ENCODE results near the gene TGFBR3.

TGFBR3 gene

GRCh38 chr1:91779548-91780021, 106.4 kb downstream of the TGFBR3 start:
- DNase-seq (ENCODE audit: low spot score in 2 of 2) (no peak), ATAC-seq (no peak)
- Mint-ChIP-seq H3K36me3 (peaks cover 40% of the 10 kb centered on the region), H3K4me3 (no peak overlapping the region), H3K9me3 (no peaks in the 10 kb centered on the region), H3K4me1 (peaks cover 69% of the 10 kb centered on the region), H3K27ac (peak overlapping the region; percentile 2)

GRCh38 chr1:91778964-91779363, 107.0 kb downstream of the TGFBR3 start:
- Mint-ChIP-seq H3K36me3 (peaks cover 36% of the 10 kb centered on the region), H3K27ac (peak overlapping the region; percentile 2), H3K4me1 (peaks cover 63% of the 10 kb centered on the region), H3K4me3 (no peak overlapping the region), H3K9me3 (no peaks in the 10 kb centered on the region)
- no peak for ATAC-seq
- DNase-seq (ENCODE audit: low spot score in 2 of 2): no peak

DNA sequence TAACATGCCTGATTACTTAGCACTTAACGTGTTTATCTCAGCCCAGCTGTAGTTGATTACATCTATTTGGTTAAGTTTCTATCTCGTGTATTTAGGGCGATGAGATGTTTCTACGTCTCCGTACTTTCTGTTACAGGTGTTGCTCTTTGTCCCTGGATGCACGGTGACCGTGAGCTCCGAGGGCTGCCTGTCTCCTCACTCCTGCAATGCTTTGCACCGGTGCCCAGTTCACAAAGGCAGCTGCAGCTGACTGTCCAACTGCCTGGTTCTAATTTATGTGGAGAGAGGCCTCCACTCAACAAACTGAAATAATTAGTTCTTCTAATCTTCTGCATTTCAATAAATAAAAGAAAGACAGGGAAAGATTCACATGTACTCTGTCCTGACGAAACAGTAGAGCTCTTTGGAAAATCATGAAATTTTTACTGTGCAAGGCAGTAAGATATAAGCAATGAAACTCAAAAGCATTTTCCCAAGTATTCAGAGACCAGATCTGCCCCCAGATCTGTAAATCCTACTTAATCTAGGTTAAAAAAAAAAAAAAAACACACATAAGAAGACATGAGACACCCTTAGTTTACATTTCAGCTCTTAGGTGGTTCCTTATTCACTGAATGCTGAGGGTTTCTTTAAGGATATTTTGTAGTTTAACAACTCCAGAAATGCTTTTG, 108.2 kb downstream of the TGFBR3 start:
- Mint-ChIP-seq H3K4me1 (peaks cover 53% of the 10 kb centered on the region), H3K36me3 (peaks cover 24% of the 10 kb centered on the region), H3K4me3 (no peak overlapping the region), H3K27ac (peak overlapping the region; percentile 84), H3K9me3 (no peaks in the 10 kb centered on the region)
- ATAC-seq (no peak), DNase-seq (ENCODE audit: low spot score in 2 of 2) (no peak)

DNA sequence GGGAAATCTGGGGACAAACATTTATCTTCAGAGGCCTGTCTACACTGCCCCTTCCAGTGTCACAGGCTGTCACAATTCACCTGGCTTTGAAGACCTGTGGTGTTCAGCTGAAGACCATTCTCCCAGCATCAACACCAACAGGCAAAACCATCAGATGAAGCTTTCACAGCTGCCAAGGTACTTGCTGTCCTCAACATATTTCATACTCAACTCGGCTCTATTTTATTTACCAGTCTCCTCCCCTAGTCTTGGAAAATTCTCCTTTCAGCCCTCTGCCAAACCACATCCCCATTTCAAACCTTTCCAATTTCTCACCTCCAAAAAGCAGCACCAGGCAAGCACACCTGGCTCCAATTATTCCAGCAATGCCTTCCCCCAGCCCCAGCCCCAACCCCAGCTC, 108.8 kb downstream of the TGFBR3 start:
- Mint-ChIP-seq H3K27ac (peak overlapping the region; percentile 84), H3K36me3 (peaks cover 19% of the 10 kb centered on the region), H3K4me3 (no peak overlapping the region), H3K4me1 (peaks cover 49% of the 10 kb centered on the region), H3K9me3 (no peaks in the 10 kb centered on the region)
- DNase-seq (ENCODE audit: low spot score in 2 of 2) (no peak), ATAC-seq (no peak)

GRCh38 chr1:91776068-91776794, 109.7 kb downstream of the TGFBR3 start:
- DNase-seq (ENCODE audit: low spot score in 2 of 2): no peak
- no peak for ATAC-seq
- peak overlapping the region; percentile 84 for H3K27ac Mint-ChIP-seq
- no peak overlapping the region for H3K4me3 Mint-ChIP-seq
- H3K4me1 Mint-ChIP-seq: peaks cover 46% of the 10 kb centered on the region
- peaks cover 9% of the 10 kb centered on the region for H3K36me3 Mint-ChIP-seq
- no peaks in the 10 kb centered on the region for H3K9me3 Mint-ChIP-seq

- DNase-seq (ENCODE audit: low spot score in 2 of 2): no peak
- Mint-ChIP-seq H3K4me1 (peaks cover 43% of the 10 kb centered on the region), H3K36me3 (peaks cover 6% of the 10 kb centered on the region), H3K9me3 (no peaks in the 10 kb centered on the region), H3K27ac (peak overlapping the region; percentile 57), H3K4me3 (no peak overlapping the region)
- ATAC-seq: no peak
Observed at GRCh38 chr1:91775227-91775626, 110.7 kb downstream of the TGFBR3 start.

- H3K9me3 Mint-ChIP-seq: no peaks in the 10 kb centered on the region
- H3K4me3 Mint-ChIP-seq: no peak overlapping the region
- ATAC-seq (no peak), DNase-seq (ENCODE audit: low spot score in 2 of 2) (no peak)
- H3K4me1 Mint-ChIP-seq: peaks cover 43% of the 10 kb centered on the region
- peaks cover 6% of the 10 kb centered on the region for H3K36me3 Mint-ChIP-seq
- peak overlapping the region; percentile 57 for H3K27ac Mint-ChIP-seq
Observed at GRCh38 chr1:91774520-91775203, 111.3 kb downstream of the TGFBR3 start.

GRCh38 chr1:91771717-91772116, 114.2 kb downstream of the TGFBR3 start:
- Mint-ChIP-seq H3K36me3 (peaks cover 1% of the 10 kb centered on the region), H3K4me1 (peaks cover 34% of the 10 kb centered on the region), H3K9me3 (no peaks in the 10 kb centered on the region), H3K27ac (no peak overlapping the region), H3K4me3 (no peak overlapping the region)
- DNase-seq (ENCODE audit: low spot score in 2 of 2): no peak
- ATAC-seq: no peak

DNA sequence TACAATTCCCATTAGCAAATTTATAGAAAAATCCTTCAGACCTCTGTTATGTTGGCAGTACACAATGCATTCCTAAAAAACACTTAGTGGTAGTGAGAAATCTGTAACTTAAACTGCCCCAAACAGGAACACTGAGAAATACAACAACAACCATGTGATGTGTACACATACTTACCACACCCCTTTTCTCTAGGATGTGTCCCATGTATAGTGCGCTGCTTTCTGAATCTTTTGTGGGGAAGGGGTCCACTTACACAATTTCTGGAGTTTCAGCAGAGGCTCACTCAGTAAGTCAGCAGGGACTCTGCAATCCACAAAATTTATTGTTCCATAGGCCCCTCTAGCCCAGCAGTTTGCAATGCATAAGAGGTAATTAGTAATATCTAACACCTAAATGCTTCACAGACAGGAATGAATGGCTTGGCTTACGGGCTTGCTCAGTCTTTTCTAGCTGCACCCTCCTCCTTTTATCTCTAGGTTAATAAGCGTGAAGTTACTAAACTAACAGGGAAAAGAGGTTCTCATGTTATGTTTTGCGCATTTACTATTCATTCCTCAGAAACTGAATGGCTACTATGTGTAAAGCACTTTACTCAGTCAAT, 115.2 kb downstream of the TGFBR3 start:
- DNase-seq (ENCODE audit: low spot score in 2 of 2) (no peak), ATAC-seq (no peak)
- H3K4me3 Mint-ChIP-seq: no peak overlapping the region
- no peaks in the 10 kb centered on the region for H3K9me3 Mint-ChIP-seq
- H3K27ac Mint-ChIP-seq: no peak overlapping the region
- H3K4me1 Mint-ChIP-seq: peaks cover 28% of the 10 kb centered on the region
- no peaks in the 10 kb centered on the region for H3K36me3 Mint-ChIP-seq

- peak overlapping the region; percentile 58 for H3K27ac Mint-ChIP-seq
- no peaks in the 10 kb centered on the region for H3K9me3 Mint-ChIP-seq
- no peak overlapping the region for H3K4me3 Mint-ChIP-seq
- peaks cover 27% of the 10 kb centered on the region for H3K4me1 Mint-ChIP-seq
- ATAC-seq: no peak
- peaks cover 8% of the 10 kb centered on the region for H3K36me3 Mint-ChIP-seq
- DNase-seq (ENCODE audit: low spot score in 2 of 2): no peak
Observed at GRCh38 chr1:91769742-91770141, 116.2 kb downstream of the TGFBR3 start.

GRCh38 chr1:91768786-91769725, 116.9 kb downstream of the TGFBR3 start:
- Mint-ChIP-seq H3K4me3 (no peak overlapping the region), H3K27ac (peak overlapping the region; percentile 58), H3K36me3 (peaks cover 14% of the 10 kb centered on the region), H3K9me3 (no peaks in the 10 kb centered on the region), H3K4me1 (peaks cover 34% of the 10 kb centered on the region)
- DNase-seq (ENCODE audit: low spot score in 2 of 2): no peak
- peak; percentile 72 for ATAC-seq

- H3K27ac Mint-ChIP-seq: peak overlapping the region; percentile 58
- H3K4me3 Mint-ChIP-seq: no peak overlapping the region
- peaks cover 17% of the 10 kb centered on the region for H3K36me3 Mint-ChIP-seq
- DNase-seq (ENCODE audit: low spot score in 2 of 2) (no peak), ATAC-seq (no peak)
- no peaks in the 10 kb centered on the region for H3K9me3 Mint-ChIP-seq
- peaks cover 42% of the 10 kb centered on the region for H3K4me1 Mint-ChIP-seq
Observed at GRCh38 chr1:91768120-91768519, 117.8 kb downstream of the TGFBR3 start.

GRCh38 chr1:91766883-91767282, 119.1 kb downstream of the TGFBR3 start:
- Mint-ChIP-seq H3K36me3 (peaks cover 17% of the 10 kb centered on the region), H3K4me1 (peaks cover 53% of the 10 kb centered on the region), H3K9me3 (peaks cover 2% of the 10 kb centered on the region), H3K27ac (no peak overlapping the region), H3K4me3 (no peak overlapping the region)
- DNase-seq (ENCODE audit: low spot score in 2 of 2) (no peak), ATAC-seq (no peak)

- peaks cover 2% of the 10 kb centered on the region for H3K9me3 Mint-ChIP-seq
- H3K36me3 Mint-ChIP-seq: peaks cover 17% of the 10 kb centered on the region
- DNase-seq (ENCODE audit: low spot score in 2 of 2) (no peak), ATAC-seq (no peak)
- no peak overlapping the region for H3K27ac Mint-ChIP-seq
- peaks cover 55% of the 10 kb centered on the region for H3K4me1 Mint-ChIP-seq
- H3K4me3 Mint-ChIP-seq: no peak overlapping the region
Observed at GRCh38 chr1:91765880-91766443, 120.0 kb downstream of the TGFBR3 start.
